Activated T-helper 17 cell treated with anti-CD3 and anti-CD28 coated beads, Interleukin-2, amount 50 U/mL, for 72 hours (primary cell): ENCODE results near the gene IGFBP4. TPM values are rescaled to one million over a fixed set of nuclear protein-coding genes. Genes with fewer than 3 reads are reported as not detected.

ENCODE experiments used
- ATAC-seq: fragments of 150-1000 bp; cut with Tn5 transposase; replicated peaks from 2 replicates; pipeline ENCODE4 v1.10.0; 2021; ENCODE audit warnings: mild to moderate bottlenecking, moderate library complexity
- H3K27ac Mint-ChIP-seq: one replicate; pipeline ENCODE4 v1.8.0; 2022; ENCODE audit warnings: mixed read lengths
- H3K27me3 Mint-ChIP-seq: one replicate; pipeline ENCODE4 v1.8.0; 2022; ENCODE audit warnings: mixed read lengths
- H3K36me3 Mint-ChIP-seq: one replicate; pipeline ENCODE4 v1.8.0; 2022; ENCODE audit warnings: low read depth, mild to moderate bottlenecking, mixed read lengths
- H3K4me1 Mint-ChIP-seq: one replicate; pipeline ENCODE4 v1.8.0; 2022; ENCODE audit warnings: mixed read lengths
- H3K4me3 Mint-ChIP-seq: one replicate; pipeline ENCODE4 v1.8.0; 2022; ENCODE audit warnings: mild to moderate bottlenecking, mixed read lengths
- H3K9me3 Mint-ChIP-seq: one replicate; pipeline ENCODE4 v1.8.0; 2022; ENCODE audit warnings: mixed read lengths
- total RNA-seq, 2 donors: library from RNA; stranded (reverse); gene quantifications; one replicate each; pipeline ENCODE4 v1.2.3, GENCODE V29; 2022

IGFBP4 gene
- total RNA-seq, 2 donors from 2014 or later = 5.3 to 33.8 TPM

GRCh38 chr17:40457369-40457768, 14.1 kb downstream of the IGFBP4 start:
- ATAC-seq = no peak
- H3K4me1 Mint-ChIP-seq = peaks cover 1% of the 10 kb centered on the region
- H3K27me3 Mint-ChIP-seq = no peaks in the 10 kb centered on the region

GRCh38 chr17:40457964-40458791, 14.9 kb downstream of the IGFBP4 start:
- no peaks in the 10 kb centered on the region for H3K27me3 Mint-ChIP-seq
- H3K36me3 Mint-ChIP-seq = peaks cover 26% of the 10 kb centered on the region
- H3K9me3 Mint-ChIP-seq = no peaks in the 10 kb centered on the region
- H3K27ac Mint-ChIP-seq = no peak overlapping the region
- no peak for ATAC-seq
- H3K4me3 Mint-ChIP-seq = no peak overlapping the region
- H3K4me1 Mint-ChIP-seq = no peaks in the 10 kb centered on the region

More at GRCh38 chr17:40457369-40457768, 14.1 kb downstream of the IGFBP4 start:
- Mint-ChIP-seq H3K27ac (no peak overlapping the region), H3K9me3 (no peaks in the 10 kb centered on the region), H3K36me3 (peaks cover 34% of the 10 kb centered on the region), H3K4me3 (no peak overlapping the region)

GRCh38 chr17:40458851-40459482, 15.7 kb downstream of the IGFBP4 start:
- Mint-ChIP-seq H3K4me1 (no peaks in the 10 kb centered on the region), H3K27me3 (no peaks in the 10 kb centered on the region), H3K27ac (no peak overlapping the region), H3K4me3 (no peak overlapping the region), H3K9me3 (no peaks in the 10 kb centered on the region), H3K36me3 (peaks cover 18% of the 10 kb centered on the region)
- ATAC-seq = no peak

- Mint-ChIP-seq H3K27me3 (no peaks in the 10 kb centered on the region), H3K4me3 (no peak overlapping the region), H3K36me3 (peaks cover 11% of the 10 kb centered on the region), H3K9me3 (no peaks in the 10 kb centered on the region), H3K4me1 (no peaks in the 10 kb centered on the region), H3K27ac (no peak overlapping the region)
- no peak for ATAC-seq
Measured at GRCh38 chr17:40459636-40460603, 16.7 kb downstream of the IGFBP4 start.

GRCh38 chr17:40460604-40460967, 17.3 kb downstream of the IGFBP4 start:
- Mint-ChIP-seq H3K4me1 (no peaks in the 10 kb centered on the region), H3K36me3 (peaks cover 7% of the 10 kb centered on the region), H3K27ac (no peak overlapping the region), H3K9me3 (no peaks in the 10 kb centered on the region), H3K4me3 (no peak overlapping the region), H3K27me3 (no peaks in the 10 kb centered on the region)
- ATAC-seq = no peak

- H3K4me3 Mint-ChIP-seq = no peak overlapping the region
- peaks cover 1% of the 10 kb centered on the region for H3K36me3 Mint-ChIP-seq
- H3K9me3 Mint-ChIP-seq = no peaks in the 10 kb centered on the region
- no peak for ATAC-seq
- H3K27ac Mint-ChIP-seq = peak overlapping the region; percentile 48
- no peaks in the 10 kb centered on the region for H3K27me3 Mint-ChIP-seq
- no peaks in the 10 kb centered on the region for H3K4me1 Mint-ChIP-seq
Measured at GRCh38 chr17:40460968-40461731, 17.9 kb downstream of the IGFBP4 start.

GRCh38 chr17:40461732-40462342, 18.6 kb downstream of the IGFBP4 start:
- H3K27ac Mint-ChIP-seq = peak overlapping the region; percentile 48
- no peak for ATAC-seq
- H3K4me1 Mint-ChIP-seq = no peaks in the 10 kb centered on the region

GRCh38 chr17:40462343-40463121, 19.3 kb downstream of the IGFBP4 start:
- no peaks in the 10 kb centered on the region for H3K36me3 Mint-ChIP-seq
- no peak overlapping the region for H3K4me3 Mint-ChIP-seq
- peak overlapping the region; percentile 48 for H3K27ac Mint-ChIP-seq
- no peaks in the 10 kb centered on the region for H3K4me1 Mint-ChIP-seq
- no peaks in the 10 kb centered on the region for H3K27me3 Mint-ChIP-seq
- ATAC-seq = no peak
- H3K9me3 Mint-ChIP-seq = no peaks in the 10 kb centered on the region

More at GRCh38 chr17:40461732-40462342, 18.6 kb downstream of the IGFBP4 start:
- H3K9me3 Mint-ChIP-seq = no peaks in the 10 kb centered on the region
- no peaks in the 10 kb centered on the region for H3K36me3 Mint-ChIP-seq
- no peaks in the 10 kb centered on the region for H3K27me3 Mint-ChIP-seq
- no peak overlapping the region for H3K4me3 Mint-ChIP-seq

- Mint-ChIP-seq H3K27me3 (no peaks in the 10 kb centered on the region), H3K4me3 (no peak overlapping the region), H3K36me3 (no peaks in the 10 kb centered on the region), H3K9me3 (no peaks in the 10 kb centered on the region), H3K27ac (no peak overlapping the region), H3K4me1 (no peaks in the 10 kb centered on the region)
- ATAC-seq = no peak
Measured at GRCh38 chr17:40463122-40463550, 19.9 kb downstream of the IGFBP4 start.

GRCh38 chr17:40464392-40464855, 21.2 kb downstream of the IGFBP4 start:
- Mint-ChIP-seq H3K4me1 (no peaks in the 10 kb centered on the region), H3K9me3 (no peaks in the 10 kb centered on the region), H3K27ac (no peak overlapping the region), H3K27me3 (no peaks in the 10 kb centered on the region), H3K36me3 (no peaks in the 10 kb centered on the region), H3K4me3 (no peak overlapping the region)
- ATAC-seq = no peak

GRCh38 chr17:40466298-40466971, 23.2 kb downstream of the IGFBP4 start:
- Mint-ChIP-seq H3K27ac (no peak overlapping the region), H3K4me3 (no peak overlapping the region), H3K36me3 (no peaks in the 10 kb centered on the region), H3K4me1 (no peaks in the 10 kb centered on the region), H3K27me3 (no peaks in the 10 kb centered on the region), H3K9me3 (no peaks in the 10 kb centered on the region)
- ATAC-seq = no peak

- no peak overlapping the region for H3K27ac Mint-ChIP-seq
- no peaks in the 10 kb centered on the region for H3K4me1 Mint-ChIP-seq
- ATAC-seq = no peak
Measured at GRCh38 chr17:40467281-40467867, 24.1 kb downstream of the IGFBP4 start.

More at GRCh38 chr17:40467281-40467867, 24.1 kb downstream of the IGFBP4 start:
- Mint-ChIP-seq H3K27me3 (no peaks in the 10 kb centered on the region), H3K4me3 (no peak overlapping the region), H3K9me3 (no peaks in the 10 kb centered on the region), H3K36me3 (no peaks in the 10 kb centered on the region)
